Endothelial cell (in vitro differentiated cells): Measurements from ENCODE around the gene AVPR1B. TPM values are rescaled to one million over a fixed set of nuclear protein-coding genes. Genes with fewer than 3 reads are reported as not detected.

Experiments
- DNase-seq: peaks from one replicate; pipeline ENCODE4 v3.0.0; 2021; ENCODE audit warnings: low spot score
- H3K27ac Mint-ChIP-seq: one replicate; pipeline ENCODE4 v1.8.0; 2021; ENCODE audit warnings: mixed read lengths, inconsistent platforms; ENCODE audit not compliant: unreplicated experiment
- H3K27me3 Mint-ChIP-seq: one replicate; pipeline ENCODE4 v1.8.0; 2021; ENCODE audit warnings: mild to moderate bottlenecking, moderate library complexity, mixed read lengths, inconsistent platforms; ENCODE audit not compliant: unreplicated experiment
- H3K36me3 Mint-ChIP-seq: one replicate; pipeline ENCODE4 v1.8.0; 2021; ENCODE audit warnings: mild to moderate bottlenecking, low read depth, mixed read lengths, inconsistent platforms; ENCODE audit not compliant: unreplicated experiment
- H3K4me1 Mint-ChIP-seq: one replicate; pipeline ENCODE4 v1.8.0; 2021; ENCODE audit warnings: mild to moderate bottlenecking, mixed read lengths, inconsistent platforms; ENCODE audit not compliant: unreplicated experiment
- H3K4me3 Mint-ChIP-seq: one replicate; pipeline ENCODE4 v1.8.0; 2021; ENCODE audit warnings: mild to moderate bottlenecking, mixed read lengths, inconsistent platforms; ENCODE audit not compliant: unreplicated experiment
- H3K9me3 Mint-ChIP-seq: one replicate; pipeline ENCODE4 v1.8.0; 2021; ENCODE audit warnings: mixed read lengths, inconsistent platforms; ENCODE audit not compliant: unreplicated experiment
- total RNA-seq: library from RNA; stranded (reverse); fragmentation: NEBNext Ultra II Directional; extraction: Animal tissue kit (Norgen Biotek cat#: 25700); gene quantifications from one replicate; pipeline ENCODE4 v1.2.1, GENCODE V29; 2021; ENCODE audit not compliant: unreplicated experiment
- TF ChIP-seq, protein P1 (sequence below): fragments of 200-600 bp; sonication (generic); IDR thresholded peaks from one replicate; pipeline ENCODE4 v1.5.0; 2021; ENCODE audit warnings: antibody characterized with exemption; ENCODE audit not compliant: unreplicated experiment

AVPR1B gene
- total RNA-seq, 1 donor from 2014 or later = not detected

- Mint-ChIP-seq H3K27me3 (no peaks in the 10 kb centered on the region), H3K27ac (no peak overlapping the region)
Measured at GRCh38 chr1:206087091-206087490, 30.1 kb downstream of the AVPR1B start.

DNA sequence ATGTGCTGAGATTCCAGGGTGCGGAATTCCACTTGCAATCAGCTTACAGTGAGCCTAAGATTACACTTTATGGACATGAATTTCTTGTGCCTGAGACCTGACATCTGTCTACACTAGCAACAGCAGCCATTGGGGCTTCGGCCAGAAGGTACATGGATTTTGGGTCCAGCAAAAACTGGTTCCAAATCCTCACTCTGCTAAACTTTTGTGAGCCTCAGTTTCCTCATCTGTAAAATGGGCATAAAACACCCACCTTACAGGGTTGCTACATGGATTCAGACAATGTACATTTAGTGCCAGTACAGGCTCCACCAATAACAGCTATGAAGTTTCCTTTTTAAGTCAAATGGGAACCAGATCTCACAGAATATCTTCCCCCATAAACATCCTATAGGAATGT lies 33.4 kb downstream of the AVPR1B start:
- Mint-ChIP-seq H3K27me3 (no peaks in the 10 kb centered on the region), H3K4me1 (no peaks in the 10 kb centered on the region), H3K4me3 (no peak overlapping the region), H3K9me3 (no peaks in the 10 kb centered on the region), H3K27ac (no peak overlapping the region), H3K36me3 (no peaks in the 10 kb centered on the region)
- TF ChIP-seq, protein P1, sequence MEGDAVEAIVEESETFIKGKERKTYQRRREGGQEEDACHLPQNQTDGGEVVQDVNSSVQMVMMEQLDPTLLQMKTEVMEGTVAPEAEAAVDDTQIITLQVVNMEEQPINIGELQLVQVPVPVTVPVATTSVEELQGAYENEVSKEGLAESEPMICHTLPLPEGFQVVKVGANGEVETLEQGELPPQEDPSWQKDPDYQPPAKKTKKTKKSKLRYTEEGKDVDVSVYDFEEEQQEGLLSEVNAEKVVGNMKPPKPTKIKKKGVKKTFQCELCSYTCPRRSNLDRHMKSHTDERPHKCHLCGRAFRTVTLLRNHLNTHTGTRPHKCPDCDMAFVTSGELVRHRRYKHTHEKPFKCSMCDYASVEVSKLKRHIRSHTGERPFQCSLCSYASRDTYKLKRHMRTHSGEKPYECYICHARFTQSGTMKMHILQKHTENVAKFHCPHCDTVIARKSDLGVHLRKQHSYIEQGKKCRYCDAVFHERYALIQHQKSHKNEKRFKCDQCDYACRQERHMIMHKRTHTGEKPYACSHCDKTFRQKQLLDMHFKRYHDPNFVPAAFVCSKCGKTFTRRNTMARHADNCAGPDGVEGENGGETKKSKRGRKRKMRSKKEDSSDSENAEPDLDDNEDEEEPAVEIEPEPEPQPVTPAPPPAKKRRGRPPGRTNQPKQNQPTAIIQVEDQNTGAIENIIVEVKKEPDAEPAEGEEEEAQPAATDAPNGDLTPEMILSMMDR = no peak
- DNase-seq = no peak

More at GRCh38 chr1:206087091-206087490, 30.1 kb downstream of the AVPR1B start:
- no peaks in the 10 kb centered on the region for H3K4me1 Mint-ChIP-seq
- H3K9me3 Mint-ChIP-seq = no peaks in the 10 kb centered on the region
- TF ChIP-seq, protein P1 = no peak
- no peak overlapping the region for H3K4me3 Mint-ChIP-seq
- no peaks in the 10 kb centered on the region for H3K36me3 Mint-ChIP-seq
- DNase-seq = no peak

- no peak overlapping the region for H3K4me3 Mint-ChIP-seq
- no peaks in the 10 kb centered on the region for H3K4me1 Mint-ChIP-seq
- TF ChIP-seq, protein P1 = no peak
- no peaks in the 10 kb centered on the region for H3K9me3 Mint-ChIP-seq
- H3K27ac Mint-ChIP-seq = no peak overlapping the region
- no peaks in the 10 kb centered on the region for H3K27me3 Mint-ChIP-seq
- no peaks in the 10 kb centered on the region for H3K36me3 Mint-ChIP-seq
- DNase-seq = no peak
Measured at GRCh38 chr1:206082831-206083695, 34.1 kb downstream of the AVPR1B start.

DNA sequence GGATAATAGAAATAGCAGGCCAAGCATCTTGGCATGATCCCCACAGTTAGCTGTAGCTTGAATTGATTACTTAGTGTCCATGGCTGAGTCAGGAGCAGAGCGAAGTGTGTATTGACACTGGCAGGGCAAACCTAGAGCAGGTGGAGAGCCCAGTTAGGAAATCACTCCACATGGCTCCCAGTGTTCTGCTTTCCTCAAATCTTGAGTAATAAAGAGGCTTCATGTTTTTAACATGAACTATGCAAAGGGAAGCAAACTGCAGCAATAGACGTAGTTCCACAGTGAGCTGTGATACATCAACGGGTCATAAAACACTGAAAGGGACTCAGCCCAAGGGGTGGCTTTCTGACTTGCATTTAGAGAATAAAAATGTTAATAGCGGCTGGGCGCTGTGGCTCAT lies 35.3 kb downstream of the AVPR1B start:
- Mint-ChIP-seq H3K4me3 (no peak overlapping the region), H3K4me1 (no peaks in the 10 kb centered on the region), H3K27me3 (no peaks in the 10 kb centered on the region), H3K27ac (no peak overlapping the region), H3K9me3 (no peaks in the 10 kb centered on the region), H3K36me3 (no peaks in the 10 kb centered on the region)
- DNase-seq = no peak
- TF ChIP-seq, protein P1 = no peak
